Spleen (tissue), 7 donors: ENCODE results near the gene ZCCHC10.

Experiments
- CTCF ChIP-seq, 11 experiments: fragments of 200-600 bp in 7 of 11; fragments of 450-650 bp in 4 of 11; sonication (generic) in 4 of 11; IDR thresholded peaks in 8 of 11; conservative IDR thresholded peaks in 3 of 11; 1 replicate in 7 of 11; 2 replicates in 4 of 11; pipeline versions ENCODE4 v1.4.0 to v1.8.0; 2016 to 2021; ENCODE audit warnings: antibody characterized with exemption in 11 of 11, inconsistent platforms in 4 of 11, mild to moderate bottlenecking in 1 of 11
- POLR2A ChIP-seq, 3 donors: fragments of 450-650 bp; IDR thresholded peaks; one replicate each; pipeline ENCODE4 v1.5.1; 2017; ENCODE audit warnings: antibody characterized with exemption in 3 of 3, mild to moderate bottlenecking in 1 of 3
- donor health status: DM: no; HTN: no; CAD: no; lungs with moderate emphysema.
- donor health status: DM: no; HTN: no; CAD: no.
- donor health status: DM: no; HTN: no; CAD: no.

- TF ChIP-seq POLR2A (IDR thresholded peaks at IDR 0.05), result no peak
- no peak for TF ChIP-seq CTCF (IDR thresholded peaks at IDR 0.05 in 8 of 11, conservative IDR thresholded peaks at IDR 0.05 in 3 of 11)
These were observed 23.3 kb upstream of the ZCCHC10 start for GRCh38 chr5:133049726-133050048.
